HepG2 (cell line): ENCODE data around the gene FUT1. TPM values are rescaled to one million over a fixed set of nuclear protein-coding genes. Genes with fewer than 3 reads are reported as not detected.

Experiments used
- ATAC-seq: fragments of 200-7000 bp; cut with Tn5 transposase; 3 replicates; pipeline ENCODE4 v1.9.1; 2020; ENCODE audit warnings: mild to moderate bottlenecking, moderate library complexity
- BruUV-seq: library from RNA; stranded (reverse); fragments of 400-500 nt; replicated peaks from 2 replicates; lab custom pipeline; 2021; lab: Mats Ljungman, UMichigan
- CTCF ChIA-PET: fragments of 300-600 bp; formaldehyde crosslinking; extraction: SDS; loops from one replicate; lab custom pipeline; 2021; ENCODE audit warnings: low total read pairs, inconsistent platforms, low intra/inter-chr PET ratio; lab: Yijun Ruan, JAX
- POLR2A ChIA-PET: fragments of 350-600 bp; sonication (Branson Sonifier 250); formaldehyde crosslinking; loops from one replicate; lab custom pipeline; 2020; ENCODE audit warnings: antibody characterized with exemption, inconsistent platforms; lab: Yijun Ruan, JAX
- DNase-seq: peaks from one replicate; pipeline ENCODE4 v3.0.0-alpha.2; 2015; ENCODE audit warnings: low spot score
- FAIRE-seq: peaks from 3 replicates; lab custom pipeline; 2011; peaks lifted over from hg19 to GRCh38; lab: Jason Lieb, UNC
- H2AFZ ChIP-seq: one replicate; pipeline ENCODE4 v1.6.1; 2011; ENCODE audit warnings: low read length, inconsistent platforms
- H3K27ac ChIP-seq: fragments of 300-600 bp; 3 replicates; pipeline ENCODE4 v1.8.0; 2011; ENCODE audit warnings: mixed run types, mild to moderate bottlenecking, mixed read lengths, low read length, inconsistent platforms; ENCODE audit not compliant: insufficient read depth; ENCODE audit errors: extremely low read length
- H3K27me3 ChIP-seq, 2 experiments: fragments of 200-600 bp in 1 of 2; 2 replicates in 1 of 2; 3 replicates in 1 of 2; pipeline versions ENCODE4 v1.6.0 to v1.8.0; 2011; ENCODE audit warnings: low read length in 2 of 2, mild to moderate bottlenecking in 2 of 2, moderate library complexity in 2 of 2, inconsistent platforms in 1 of 2; ENCODE audit not compliant: insufficient read depth in 2 of 2, control insufficient read depth in 1 of 2
- H3K36me3 ChIP-seq, 2 experiments: fragments of 200-600 bp in 1 of 2; replicated peaks in 1 of 2; 2 replicates in 1 of 2; 3 replicates in 1 of 2; pipeline versions ENCODE4 v1.5.1 to v1.8.0; 2011; ENCODE audit warnings: low read length in 2 of 2, inconsistent platforms in 1 of 2; ENCODE audit not compliant: insufficient read depth in 2 of 2, control insufficient read depth in 1 of 2
- H3K4me1 ChIP-seq: 2 replicates; pipeline ENCODE4 v1.5.1; 2012; ENCODE audit warnings: low read length, inconsistent platforms; ENCODE audit not compliant: insufficient read depth
- H3K4me2 ChIP-seq: 2 replicates; pipeline ENCODE4 v1.6.0; 2011; ENCODE audit warnings: low read depth, low read length, inconsistent platforms
- H3K4me3 ChIP-seq, 3 experiments: fragments of 200-600 bp in 1 of 3; sonication (generic), shearing (Covaris generic) in 1 of 3; replicated peaks in 1 of 3; 2 replicates each; pipeline ENCODE4 v1.5.1; 2011 to 2016; ENCODE audit warnings: low read length in 3 of 3, inconsistent platforms in 2 of 3, low read depth in 2 of 3, mild to moderate bottlenecking in 2 of 3, control low read depth in 1 of 3, mixed read lengths in 1 of 3; ENCODE audit not compliant: insufficient read depth in 1 of 3
- H3K79me2 ChIP-seq: one replicate; pipeline ENCODE4 v1.6.1; 2011; ENCODE audit warnings: low read length, inconsistent platforms; ENCODE audit not compliant: insufficient read depth
- H3K9ac ChIP-seq: 2 replicates; pipeline ENCODE4 v1.6.0; 2011; ENCODE audit warnings: mild to moderate bottlenecking, low read depth, low read length, inconsistent platforms; ENCODE audit not compliant: insufficient read depth
- H3K9me3 ChIP-seq: 2 replicates; pipeline ENCODE4 v1.5.1; 2012; ENCODE audit warnings: mild to moderate bottlenecking, low read length
- H4K20me1 ChIP-seq: 2 replicates; pipeline ENCODE4 v1.6.0; 2011; ENCODE audit warnings: inconsistent platforms, mild to moderate bottlenecking, low read length, moderate library complexity; ENCODE audit not compliant: insufficient read depth
- DNMT1 ChIP-seq: sonication (generic); formaldehyde crosslinking; IDR thresholded peaks from 2 replicates; pipeline ENCODE4 v1.5.1; 2020; ENCODE audit warnings: mild to moderate bottlenecking, missing genetic modification reagents
- RFX1 ChIP-seq: fragments of 450-650 bp; IDR thresholded peaks from 2 replicates; pipeline ENCODE4 v1.6.1; 2017
- SP4 ChIP-seq: sonication (generic); formaldehyde crosslinking; IDR thresholded peaks from 2 replicates; pipeline ENCODE4 v1.8.1; 2023; ENCODE audit warnings: mild to moderate bottlenecking, missing genetic modification reagents
- TRIM24 ChIP-seq: sonication (generic); formaldehyde crosslinking; IDR thresholded peaks from 2 replicates; pipeline ENCODE4 v1.8.0; 2022; ENCODE audit warnings: mild to moderate bottlenecking, missing genetic modification reagents
- ZMYM3 ChIP-seq: sonication (generic); formaldehyde crosslinking; IDR thresholded peaks from 2 replicates; pipeline ENCODE4 v1.5.1; 2020; ENCODE audit warnings: mild to moderate bottlenecking, missing genetic modification reagents
- WGBS: methylation state at CpG from one replicate; pipeline ENCODE4 v1.1.6; 2017; ENCODE audit warnings: low lambda C conversion rate; 5-methylcytosine and 5-hydroxymethylcytosine counted together
- in situ Hi-C: cut with HindIII; loops from 2 replicates; pipeline ENCODE4 v1.10.0; 2017; ENCODE audit warnings: low pct_unique_long_range_greater_than_20kb; ENCODE audit not compliant: extremely low pct_ligation_motif_present
- intact Hi-C: fragments of 100-400 bp; cut with micrococcal nuclease; formaldehyde crosslinking; loops from one replicate; pipeline ENCODE4 v1.10.0; 2022; ENCODE audit not compliant: unreplicated experiment
- polyA plus RNA-seq, 8 experiments: library from polyadenylated mRNA; depleted of rRNA in 3 of 8; stranded (reverse) in 7 of 8; unstranded in 1 of 8; fragments of >200 nt; fragmentation: Illumina TruSeq in 4 of 8; extraction: Trizol in 4 of 8; gene quantifications; 2 replicates each; pipeline versions ENCODE4 v1.2.1 to v1.2.3, GENCODE V29; 2011 to 2016; ENCODE audit warnings: low read depth in 4 of 8, missing spikeins in 1 of 8, mixed read lengths in 1 of 8; ENCODE audit not compliant: insufficient read depth in 1 of 8
- total RNA-seq, 5 experiments: library from RNA; depleted of rRNA; stranded (reverse); fragments of >200 nt; fragmentation: Illumina TruSeq; extraction: Trizol; gene quantifications; 2 replicates each; pipeline ENCODE4 v1.2.3, GENCODE V29; 2016; ENCODE audit warnings: low read depth in 1 of 5
- TF ChIP-seq, protein P1 (sequence below): sonication (generic); formaldehyde crosslinking; IDR thresholded peaks from 2 replicates; pipeline ENCODE4 v1.4.0; 2020; ENCODE audit warnings: missing genetic modification reagents
- TF ChIP-seq, protein P2 (sequence below): IDR thresholded peaks from 2 replicates; pipeline ENCODE4 v1.6.1; 2016; ENCODE audit warnings: low read depth, borderline replicate concordance
- TF ChIP-seq, protein P3 (sequence below): IDR thresholded peaks from 2 replicates; pipeline ENCODE4 v1.6.1; 2016; ENCODE audit warnings: low read depth, control low read depth
- TF ChIP-seq, protein P4 (sequence below): sonication (generic); formaldehyde crosslinking; IDR thresholded peaks from 2 replicates; pipeline ENCODE4 v1.4.0; 2020; ENCODE audit warnings: mild to moderate bottlenecking, missing genetic modification reagents

The FUT1 gene
- total and polyA plus RNA-seq, 2 of the 13 experiments (the other 11 are each of a cell fraction or from before 2014, with no cell fraction given), result 0.07 to 1.1 TPM

DNA sequence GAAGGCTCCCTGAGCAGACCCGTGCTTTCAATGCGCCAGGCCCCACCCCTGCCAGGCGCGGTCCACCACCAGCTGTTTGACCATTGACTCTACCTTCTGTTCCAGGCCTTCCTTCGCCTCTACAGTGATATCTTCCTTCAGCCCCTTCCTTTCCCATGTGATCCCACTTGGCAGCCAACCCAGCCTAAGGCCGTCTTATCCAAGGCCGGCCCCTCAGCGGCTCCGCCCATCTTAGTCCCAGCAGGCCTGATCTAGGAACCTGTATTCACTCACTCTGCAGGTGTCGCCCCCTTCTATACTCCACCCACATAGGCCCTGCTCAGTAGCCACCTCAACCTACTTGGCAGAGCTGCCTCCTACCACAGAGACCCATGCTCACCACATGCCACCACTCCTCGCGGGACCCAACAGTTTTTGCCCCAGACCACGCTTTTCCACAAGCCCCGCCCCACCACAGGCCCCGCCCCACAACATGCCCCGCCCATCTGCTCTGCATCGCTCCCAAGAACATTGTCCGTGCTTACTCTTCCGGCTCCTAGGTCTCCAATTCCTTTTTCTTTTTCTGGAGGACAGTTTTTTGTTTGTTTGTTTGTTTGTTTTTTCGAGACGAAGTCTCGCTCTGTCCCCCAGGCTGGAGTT is 15.0 kb downstream of the FUT1 start:
- Histone ChIP-seq H2AFZ (no peak overlapping the region), H3K4me1 (peaks cover 38% of the 10 kb centered on the region), H3K27ac (peak overlapping the region; percentile 94), H3K4me2 (peak overlapping the region; percentile 98), H3K79me2 (no peaks in the 10 kb centered on the region), H3K4me3 (peak overlapping the region in 1 of 3 experiments; percentile 89; a peak in 1 of 6 replicates), H3K9ac (no peak overlapping the region), H4K20me1 (no peaks in the 10 kb centered on the region), H3K36me3 (no peaks in the 10 kb centered on the region), H3K9me3 (no peaks in the 10 kb centered on the region), H3K27me3 (peaks cover 0 to 1% of the 10 kb centered on the region in 2 experiments; a peak in 1 of 5 replicates)
- no peak for DNase-seq
- ChIA-PET POLR2A (interaction anchor here (1.4 to 2.1 kb wide), 5 partner anchors 13 to 135 kb away, joined by 3 to 40 read pairs (median 5); partner anchors contain the start of genes MAMSTR and PPP1R15A), CTCF (no interaction called here)
- no peak for FAIRE-seq
- no peak for ATAC-seq
- BruUV-seq, result no TSS peak
- in situ Hi-C loops (no loop called here), intact Hi-C loops (no loop called here)
- 0 out of 2 replicates have a peak, but pooled peaks have one; percentile 20 for TF ChIP-seq SP4 (CRISPR knock-in tag)
- TF ChIP-seq, protein P1, sequence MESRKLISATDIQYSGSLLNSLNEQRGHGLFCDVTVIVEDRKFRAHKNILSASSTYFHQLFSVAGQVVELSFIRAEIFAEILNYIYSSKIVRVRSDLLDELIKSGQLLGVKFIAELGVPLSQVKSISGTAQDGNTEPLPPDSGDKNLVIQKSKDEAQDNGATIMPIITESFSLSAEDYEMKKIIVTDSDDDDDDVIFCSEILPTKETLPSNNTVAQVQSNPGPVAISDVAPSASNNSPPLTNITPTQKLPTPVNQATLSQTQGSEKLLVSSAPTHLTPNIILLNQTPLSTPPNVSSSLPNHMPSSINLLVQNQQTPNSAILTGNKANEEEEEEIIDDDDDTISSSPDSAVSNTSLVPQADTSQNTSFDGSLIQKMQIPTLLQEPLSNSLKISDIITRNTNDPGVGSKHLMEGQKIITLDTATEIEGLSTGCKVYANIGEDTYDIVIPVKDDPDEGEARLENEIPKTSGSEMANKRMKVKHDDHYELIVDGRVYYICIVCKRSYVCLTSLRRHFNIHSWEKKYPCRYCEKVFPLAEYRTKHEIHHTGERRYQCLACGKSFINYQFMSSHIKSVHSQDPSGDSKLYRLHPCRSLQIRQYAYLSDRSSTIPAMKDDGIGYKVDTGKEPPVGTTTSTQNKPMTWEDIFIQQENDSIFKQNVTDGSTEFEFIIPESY (CRISPR knock-in tag), result peak; percentile 35; the same call in 1 of the 2 replicates
- TF ChIP-seq, protein P2, sequence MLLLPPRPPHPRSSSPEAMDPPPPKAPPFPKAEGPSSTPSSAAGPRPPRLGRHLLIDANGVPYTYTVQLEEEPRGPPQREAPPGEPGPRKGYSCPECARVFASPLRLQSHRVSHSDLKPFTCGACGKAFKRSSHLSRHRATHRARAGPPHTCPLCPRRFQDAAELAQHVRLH (CRISPR knock-in tag), result no peak
- TF ChIP-seq RFX1, result no peak
- TF ChIP-seq, protein P3, sequence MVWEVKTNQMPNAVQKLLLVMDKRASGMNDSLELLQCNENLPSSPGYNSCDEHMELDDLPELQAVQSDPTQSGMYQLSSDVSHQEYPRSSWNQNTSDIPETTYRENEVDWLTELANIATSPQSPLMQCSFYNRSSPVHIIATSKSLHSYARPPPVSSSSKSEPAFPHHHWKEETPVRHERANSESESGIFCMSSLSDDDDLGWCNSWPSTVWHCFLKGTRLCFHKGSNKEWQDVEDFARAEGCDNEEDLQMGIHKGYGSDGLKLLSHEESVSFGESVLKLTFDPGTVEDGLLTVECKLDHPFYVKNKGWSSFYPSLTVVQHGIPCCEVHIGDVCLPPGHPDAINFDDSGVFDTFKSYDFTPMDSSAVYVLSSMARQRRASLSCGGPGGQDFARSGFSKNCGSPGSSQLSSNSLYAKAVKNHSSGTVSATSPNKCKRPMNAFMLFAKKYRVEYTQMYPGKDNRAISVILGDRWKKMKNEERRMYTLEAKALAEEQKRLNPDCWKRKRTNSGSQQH (CRISPR knock-in tag), result no peak
- TF ChIP-seq, protein P4, sequence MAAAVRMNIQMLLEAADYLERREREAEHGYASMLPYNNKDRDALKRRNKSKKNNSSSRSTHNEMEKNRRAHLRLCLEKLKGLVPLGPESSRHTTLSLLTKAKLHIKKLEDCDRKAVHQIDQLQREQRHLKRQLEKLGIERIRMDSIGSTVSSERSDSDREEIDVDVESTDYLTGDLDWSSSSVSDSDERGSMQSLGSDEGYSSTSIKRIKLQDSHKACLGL (CRISPR knock-in tag), result no peak
- no peak for TF ChIP-seq DNMT1 (CRISPR knock-in tag)
- no peak for TF ChIP-seq ZMYM3 (CRISPR knock-in tag)
- no peak for TF ChIP-seq TRIM24
- WGBS, result 56% methylated on average over 22 of the region's 22 CpGs
